Hepatocyte (in vitro differentiated cells): ENCODE data around the gene NRXN2. TPM values are rescaled to one million over a fixed set of nuclear protein-coding genes. Genes with fewer than 3 reads are reported as not detected.

Experiments used
- DNase-seq: peaks from one replicate; pipeline ENCODE4 v3.0.0-alpha.2; 2016; ENCODE audit warnings: low spot score
- H2AFZ ChIP-seq: fragments of 200-600 bp; sonication (generic); 2 replicates; pipeline ENCODE4 v1.6.0; 2016; ENCODE audit warnings: antibody characterized with exemption, mild to moderate bottlenecking
- H3K27ac ChIP-seq: fragments of 200-600 bp; sonication (generic); 2 replicates; pipeline ENCODE4 v1.5.1; 2016; ENCODE audit warnings: mild to moderate bottlenecking
- H3K27me3 ChIP-seq: fragments of 200-600 bp; sonication (generic); 2 replicates; pipeline ENCODE4 v1.6.1; 2016
- H3K36me3 ChIP-seq: fragments of 200-600 bp; sonication (generic); replicated peaks from 2 replicates; pipeline ENCODE4 v1.5.1; 2016; ENCODE audit warnings: low read depth; ENCODE audit not compliant: insufficient read depth
- H3K4me1 ChIP-seq: fragments of 200-600 bp; sonication (generic); 2 replicates; pipeline ENCODE4 v1.5.1; 2016; ENCODE audit warnings: mild to moderate bottlenecking, moderate library complexity; ENCODE audit not compliant: insufficient read depth
- H3K4me2 ChIP-seq: fragments of 200-600 bp; sonication (generic); 2 replicates; pipeline ENCODE4 v1.6.0; 2016
- H3K4me3 ChIP-seq: fragments of 200-600 bp; sonication (generic); 2 replicates; pipeline ENCODE4 v1.5.1; 2016; ENCODE audit warnings: mild to moderate bottlenecking
- H3K79me2 ChIP-seq: fragments of 200-600 bp; sonication (generic); 2 replicates; pipeline ENCODE4 v1.6.0; 2017; ENCODE audit warnings: mild to moderate bottlenecking
- H3K9me2 ChIP-seq: fragments of 200-600 bp; sonication (generic); replicated peaks from 2 replicates; pipeline ENCODE4 v1.6.0; 2017; ENCODE audit warnings: mild to moderate bottlenecking; ENCODE audit not compliant: insufficient read depth
- H3K9me3 ChIP-seq: fragments of 200-600 bp; sonication (generic); 2 replicates; pipeline ENCODE4 v1.5.1; 2016; ENCODE audit warnings: low read depth, mild to moderate bottlenecking
- H4K20me1 ChIP-seq: fragments of 200-600 bp; sonication (generic); 2 replicates; pipeline ENCODE4 v1.6.0; 2016; ENCODE audit warnings: mild to moderate bottlenecking; ENCODE audit not compliant: insufficient read depth, poor library complexity, severe bottlenecking
- CTCF ChIP-seq: fragments of 200-600 bp; sonication (generic); IDR thresholded peaks from 2 replicates; pipeline ENCODE4 v1.5.1; 2016; ENCODE audit warnings: antibody characterized with exemption, mild to moderate bottlenecking; ENCODE audit not compliant: poor library complexity
- EZH2 ChIP-seq: fragments of 200-600 bp; sonication (generic); IDR thresholded peaks from 2 replicates; pipeline ENCODE4 v1.6.1; 2016; ENCODE audit warnings: antibody characterized with exemption, mild to moderate bottlenecking, borderline replicate concordance
- EZH2phosphoT487 ChIP-seq: fragments of 200-600 bp; sonication (generic); IDR thresholded peaks from one replicate; pipeline ENCODE4 v1.6.1; 2018; ENCODE audit warnings: antibody characterized with exemption, mild to moderate bottlenecking, low read depth, moderate library complexity; ENCODE audit not compliant: unreplicated experiment, severe bottlenecking
- WGBS: methylation state at CpG from one replicate; pipeline ENCODE4 v1.1.6; 2016; ENCODE audit warnings: low lambda C conversion rate; ENCODE audit errors: missing lambda C conversion rate; 5-methylcytosine and 5-hydroxymethylcytosine counted together
- polyA plus RNA-seq: library from polyadenylated mRNA; unstranded; fragments of >200 nt; fragmentation: Nextera tagmentation; extraction: Ambion mirVana; gene quantifications from 2 replicates; pipeline ENCODE4 v1.2.1, GENCODE V29; 2016
- total RNA-seq: library from RNA; depleted of rRNA; stranded (reverse); fragments of >200 nt; gene quantifications from 2 replicates; pipeline ENCODE4 v1.2.3, GENCODE V29; 2014

Gene NRXN2
- total and polyA plus RNA-seq, 2 experiments from 2014 or later, result 0.83 to 1.7 TPM

- WGBS, result 0% methylated on average over 17 of the region's 36 CpGs
Measured at GRCh38 chr11:64642871-64643255, 80.1 kb downstream of the NRXN2 start.

GRCh38 chr11:64642418-64642735 is 80.6 kb downstream of the NRXN2 start:
- H4K20me1 ChIP-seq, result no peaks in the 10 kb centered on the region
- WGBS, result 3% methylated on average over 22 of the region's 30 CpGs
- H3K27me3 ChIP-seq, result peaks cover 82% of the 10 kb centered on the region
- no peak for DNase-seq
- no peaks in the 10 kb centered on the region for H3K36me3 ChIP-seq
- H3K4me2 ChIP-seq, result peak overlapping the region; percentile 82
- no peak overlapping the region for H3K4me3 ChIP-seq
- H3K27ac ChIP-seq, result no peak overlapping the region
- peaks cover 4% of the 10 kb centered on the region for H3K4me1 ChIP-seq
- no peak overlapping the region for H2AFZ ChIP-seq
- no peaks in the 10 kb centered on the region for H3K79me2 ChIP-seq
- TF ChIP-seq EZH2 (peak; percentile 18), EZH2phosphoT487 (no peak)
- no peaks in the 10 kb centered on the region for H3K9me2 ChIP-seq
- no peaks in the 10 kb centered on the region for H3K9me3 ChIP-seq

More at GRCh38 chr11:64642871-64643255, 80.1 kb downstream of the NRXN2 start:
- H3K4me2 ChIP-seq, result peak overlapping the region; percentile 82
- no peaks in the 10 kb centered on the region for H4K20me1 ChIP-seq
- no peak for DNase-seq
- no peak overlapping the region for H2AFZ ChIP-seq
- no peaks in the 10 kb centered on the region for H3K9me3 ChIP-seq
- H3K27ac ChIP-seq, result no peak overlapping the region
- H3K79me2 ChIP-seq, result no peaks in the 10 kb centered on the region
- no peaks in the 10 kb centered on the region for H3K36me3 ChIP-seq
- H3K4me3 ChIP-seq, result peak overlapping the region; percentile 23
- no peaks in the 10 kb centered on the region for H3K9me2 ChIP-seq
- H3K4me1 ChIP-seq, result peaks cover 1% of the 10 kb centered on the region
- TF ChIP-seq EZH2 (peak; percentile 91), CTCF (no peak), EZH2phosphoT487 (peak; percentile 90)
- peaks cover 82% of the 10 kb centered on the region for H3K27me3 ChIP-seq

- Histone ChIP-seq H3K4me1 (peaks cover 4% of the 10 kb centered on the region), H3K9me3 (no peaks in the 10 kb centered on the region), H3K4me2 (peak overlapping the region; percentile 82), H3K4me3 (no peak overlapping the region), H3K27ac (no peak overlapping the region), H3K27me3 (peaks cover 82% of the 10 kb centered on the region), H2AFZ (no peak overlapping the region), H3K79me2 (no peaks in the 10 kb centered on the region), H3K36me3 (no peaks in the 10 kb centered on the region), H3K9me2 (no peaks in the 10 kb centered on the region), H4K20me1 (no peaks in the 10 kb centered on the region)
- no peak for DNase-seq
- 48% methylated on average over 11 of the region's 11 CpGs for WGBS
- TF ChIP-seq EZH2 (no peak), EZH2phosphoT487 (no peak), CTCF (no peak)
Measured at GRCh38 chr11:64641596-64642417, 81.2 kb downstream of the NRXN2 start.

- H3K9me3 ChIP-seq, result no peaks in the 10 kb centered on the region
- no peak overlapping the region for H2AFZ ChIP-seq
- peaks cover 4% of the 10 kb centered on the region for H3K4me1 ChIP-seq
- H3K27me3 ChIP-seq, result peaks cover 62% of the 10 kb centered on the region
- no peak overlapping the region for H3K27ac ChIP-seq
- 64% methylated on average over 2 of the region's 4 CpGs for WGBS
- H3K4me3 ChIP-seq, result no peak overlapping the region
- no peaks in the 10 kb centered on the region for H4K20me1 ChIP-seq
- H3K36me3 ChIP-seq, result no peaks in the 10 kb centered on the region
- no peaks in the 10 kb centered on the region for H3K9me2 ChIP-seq
- H3K79me2 ChIP-seq, result no peaks in the 10 kb centered on the region
- TF ChIP-seq EZH2, result no peak
- no peak for TF ChIP-seq EZH2phosphoT487
- TF ChIP-seq CTCF, result no peak
- no peak for DNase-seq
- no peak overlapping the region for H3K4me2 ChIP-seq
Measured at GRCh38 chr11:64639885-64640284, 83.1 kb downstream of the NRXN2 start.
